Nephron progenitor cell (in vitro differentiated cells): ENCODE results near the gene TMTC4.

Experiments used
- DNase-seq: peaks from one replicate; pipeline ENCODE4 v3.0.0; 2021
- H3K27ac Mint-ChIP-seq: 2 replicates; pipeline ENCODE4 v1.8.0; 2021; ENCODE audit warnings: mild to moderate bottlenecking, moderate library complexity, mixed read lengths
- H3K27me3 Mint-ChIP-seq: 2 replicates; pipeline ENCODE4 v1.8.0; 2021; ENCODE audit warnings: mild to moderate bottlenecking, low read depth, mixed read lengths; ENCODE audit not compliant: poor library complexity
- H3K36me3 Mint-ChIP-seq: 2 replicates; pipeline ENCODE4 v1.8.0; 2021; ENCODE audit warnings: low read depth, mixed read lengths
- H3K4me1 Mint-ChIP-seq: 2 replicates; pipeline ENCODE4 v1.8.0; 2021; ENCODE audit warnings: mixed read lengths
- H3K4me3 Mint-ChIP-seq: 2 replicates; pipeline ENCODE4 v1.8.0; 2021; ENCODE audit warnings: mild to moderate bottlenecking, moderate library complexity, mixed read lengths
- H3K9me3 Mint-ChIP-seq: 2 replicates; pipeline ENCODE4 v1.8.0; 2021; ENCODE audit warnings: mild to moderate bottlenecking, moderate library complexity, mixed read lengths
- TF ChIP-seq, protein P1 (sequence below): fragments of 200-600 bp; sonication (generic); IDR thresholded peaks from 2 replicates; pipeline ENCODE4 v1.5.0; 2021; ENCODE audit warnings: antibody characterized with exemption

TMTC4 gene, protein sequence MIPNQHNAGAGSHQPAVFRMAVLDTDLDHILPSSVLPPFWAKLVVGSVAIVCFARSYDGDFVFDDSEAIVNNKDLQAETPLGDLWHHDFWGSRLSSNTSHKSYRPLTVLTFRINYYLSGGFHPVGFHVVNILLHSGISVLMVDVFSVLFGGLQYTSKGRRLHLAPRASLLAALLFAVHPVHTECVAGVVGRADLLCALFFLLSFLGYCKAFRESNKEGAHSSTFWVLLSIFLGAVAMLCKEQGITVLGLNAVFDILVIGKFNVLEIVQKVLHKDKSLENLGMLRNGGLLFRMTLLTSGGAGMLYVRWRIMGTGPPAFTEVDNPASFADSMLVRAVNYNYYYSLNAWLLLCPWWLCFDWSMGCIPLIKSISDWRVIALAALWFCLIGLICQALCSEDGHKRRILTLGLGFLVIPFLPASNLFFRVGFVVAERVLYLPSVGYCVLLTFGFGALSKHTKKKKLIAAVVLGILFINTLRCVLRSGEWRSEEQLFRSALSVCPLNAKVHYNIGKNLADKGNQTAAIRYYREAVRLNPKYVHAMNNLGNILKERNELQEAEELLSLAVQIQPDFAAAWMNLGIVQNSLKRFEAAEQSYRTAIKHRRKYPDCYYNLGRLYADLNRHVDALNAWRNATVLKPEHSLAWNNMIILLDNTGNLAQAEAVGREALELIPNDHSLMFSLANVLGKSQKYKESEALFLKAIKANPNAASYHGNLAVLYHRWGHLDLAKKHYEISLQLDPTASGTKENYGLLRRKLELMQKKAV

DNA sequence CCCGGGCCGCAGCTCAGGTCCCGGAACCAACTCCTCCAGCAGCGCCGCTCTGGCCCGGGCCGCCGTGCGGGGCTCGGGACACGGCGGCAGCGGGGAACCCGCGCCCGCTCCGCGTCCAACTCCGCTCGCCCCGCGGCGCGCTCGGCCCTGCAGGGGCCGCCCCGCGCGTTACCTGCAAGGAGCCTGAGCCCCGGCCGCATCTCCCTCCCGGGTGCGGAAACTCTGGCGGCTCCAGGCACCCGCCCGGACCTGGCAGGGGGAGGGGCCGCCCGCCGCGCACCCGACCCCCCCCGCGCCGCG, at the start of gene TMTC4:
Gene TMTC4, minus strand, starts transcription at position 224 of the 300 bp plus-strand sequence. CDS start 4,433 bp downstream, outside the sequence.
- TF ChIP-seq, protein P1, sequence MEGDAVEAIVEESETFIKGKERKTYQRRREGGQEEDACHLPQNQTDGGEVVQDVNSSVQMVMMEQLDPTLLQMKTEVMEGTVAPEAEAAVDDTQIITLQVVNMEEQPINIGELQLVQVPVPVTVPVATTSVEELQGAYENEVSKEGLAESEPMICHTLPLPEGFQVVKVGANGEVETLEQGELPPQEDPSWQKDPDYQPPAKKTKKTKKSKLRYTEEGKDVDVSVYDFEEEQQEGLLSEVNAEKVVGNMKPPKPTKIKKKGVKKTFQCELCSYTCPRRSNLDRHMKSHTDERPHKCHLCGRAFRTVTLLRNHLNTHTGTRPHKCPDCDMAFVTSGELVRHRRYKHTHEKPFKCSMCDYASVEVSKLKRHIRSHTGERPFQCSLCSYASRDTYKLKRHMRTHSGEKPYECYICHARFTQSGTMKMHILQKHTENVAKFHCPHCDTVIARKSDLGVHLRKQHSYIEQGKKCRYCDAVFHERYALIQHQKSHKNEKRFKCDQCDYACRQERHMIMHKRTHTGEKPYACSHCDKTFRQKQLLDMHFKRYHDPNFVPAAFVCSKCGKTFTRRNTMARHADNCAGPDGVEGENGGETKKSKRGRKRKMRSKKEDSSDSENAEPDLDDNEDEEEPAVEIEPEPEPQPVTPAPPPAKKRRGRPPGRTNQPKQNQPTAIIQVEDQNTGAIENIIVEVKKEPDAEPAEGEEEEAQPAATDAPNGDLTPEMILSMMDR, result no peak
- peak within 1 kb of the TSS; percentile 97 for H3K27ac Mint-ChIP-seq
- H3K4me3 Mint-ChIP-seq, result peak within 1 kb of the TSS; percentile 99
- peaks cover 44% of the 10 kb centered on the region for H3K4me1 Mint-ChIP-seq
- no peak for DNase-seq
- H3K27me3 Mint-ChIP-seq, result peaks cover 17% of the 10 kb centered on the region
- peaks cover 15% of the 10 kb centered on the region for H3K9me3 Mint-ChIP-seq
- peaks cover 3% of the 10 kb centered on the region for H3K36me3 Mint-ChIP-seq

DNA sequence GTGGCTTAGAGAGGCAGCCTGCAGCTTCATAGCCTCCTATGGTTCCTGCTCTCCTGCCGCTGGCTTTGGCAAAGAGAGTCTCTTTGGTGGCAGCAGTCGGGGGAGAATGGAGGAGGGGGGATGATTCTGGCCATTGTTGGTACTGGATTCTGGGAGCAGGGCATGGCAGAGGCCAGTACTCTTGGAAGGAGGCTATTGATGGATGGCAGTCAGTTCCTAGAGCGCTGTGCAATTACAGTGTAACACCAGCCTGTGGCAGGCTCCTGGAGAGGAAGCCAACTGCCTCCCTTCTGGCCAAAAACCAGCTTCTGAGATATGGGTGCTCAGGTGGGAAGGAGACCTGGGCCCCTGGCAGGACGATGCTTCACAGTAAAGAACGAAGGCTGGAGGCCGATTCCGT, 47.9 kb upstream of the TMTC4 start:
- Mint-ChIP-seq H3K4me1 (peaks cover 4% of the 10 kb centered on the region), H3K4me3 (no peak overlapping the region), H3K36me3 (peaks cover 5% of the 10 kb centered on the region), H3K27ac (peak overlapping the region; percentile 50), H3K27me3 (peaks cover 10% of the 10 kb centered on the region), H3K9me3 (peaks cover 16% of the 10 kb centered on the region)
- TF ChIP-seq, protein P1, result no peak
- no peak for DNase-seq

DNA sequence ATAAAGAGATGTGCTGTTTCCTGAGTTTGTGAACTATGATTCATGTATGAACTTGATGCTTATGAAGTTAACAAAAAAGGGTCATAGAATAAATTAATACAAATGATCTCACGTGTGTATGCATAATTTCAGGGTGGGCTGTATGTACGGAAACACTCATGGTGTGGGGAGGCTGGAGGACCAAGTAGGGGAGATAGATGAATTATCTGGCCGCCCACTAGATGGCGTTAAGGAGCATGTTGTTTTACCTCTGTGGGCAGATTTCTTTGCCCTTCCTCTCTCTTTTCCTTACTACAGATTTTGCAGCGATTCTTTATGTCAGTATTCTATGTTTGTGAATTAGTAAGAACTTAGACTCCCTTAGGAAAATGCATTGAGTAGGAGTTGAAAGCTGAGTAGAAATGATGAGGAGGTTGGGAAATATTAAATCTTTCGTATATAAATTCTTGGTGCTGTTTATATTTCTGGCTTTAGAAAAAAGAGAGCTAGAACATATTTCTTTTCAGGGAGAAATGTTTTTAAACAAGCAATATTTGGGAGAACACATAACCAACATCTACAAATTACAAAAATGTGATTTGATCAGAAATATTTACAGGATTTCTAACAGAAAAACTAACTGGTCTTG, 47.4 kb upstream of the TMTC4 start:
- Mint-ChIP-seq H3K27me3 (peaks cover 10% of the 10 kb centered on the region), H3K36me3 (peaks cover 2% of the 10 kb centered on the region), H3K4me3 (no peak overlapping the region), H3K27ac (no peak overlapping the region), H3K4me1 (peaks cover 4% of the 10 kb centered on the region), H3K9me3 (peaks cover 11% of the 10 kb centered on the region)
- TF ChIP-seq, protein P1, result peak; percentile 74
- DNase-seq, result peak; percentile 62

DNA sequence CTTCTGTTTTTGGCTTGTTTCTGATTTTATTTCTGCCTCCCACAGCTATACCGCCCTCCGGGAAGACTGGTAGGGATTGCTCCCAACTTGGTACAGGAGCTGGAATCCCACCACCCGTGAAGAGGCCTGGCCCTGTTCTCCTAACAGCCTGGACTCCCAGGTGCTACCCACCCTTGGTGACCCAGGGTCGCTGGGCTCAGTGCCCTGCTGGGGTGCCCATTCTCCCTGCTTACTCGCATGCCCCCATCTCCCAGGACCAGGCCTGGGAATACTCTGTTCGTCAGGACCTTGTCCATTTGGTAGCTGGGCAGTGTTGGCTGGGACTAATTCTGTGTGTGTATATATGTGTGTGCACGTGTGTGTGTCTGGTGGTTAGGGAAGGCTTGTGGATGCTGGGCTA, 41.0 kb upstream of the TMTC4 start:
- Mint-ChIP-seq H3K4me1 (peaks cover 5% of the 10 kb centered on the region), H3K27me3 (peaks cover 6% of the 10 kb centered on the region), H3K36me3 (no peaks in the 10 kb centered on the region), H3K27ac (no peak overlapping the region), H3K4me3 (no peak overlapping the region), H3K9me3 (peaks cover 7% of the 10 kb centered on the region)
- DNase-seq, result no peak
- TF ChIP-seq, protein P1, result no peak

DNA sequence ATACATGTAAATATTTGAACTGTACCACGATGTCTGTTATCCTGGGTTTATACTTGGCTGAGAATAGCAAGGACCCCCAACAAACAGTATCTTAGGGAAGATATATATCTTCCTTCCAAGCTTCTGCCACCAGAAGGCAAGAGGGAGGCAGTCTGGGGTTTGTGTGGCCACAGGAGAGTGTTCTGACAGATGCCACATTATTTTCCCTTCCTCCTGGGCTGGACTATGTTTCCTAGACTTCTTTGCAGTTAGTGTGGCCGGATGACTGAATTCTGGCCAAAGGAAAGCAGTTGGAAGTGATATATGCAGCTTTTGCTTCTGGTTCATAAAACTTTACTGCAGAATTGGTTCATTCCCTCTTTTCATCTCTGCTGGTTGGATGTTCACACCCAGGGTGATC, 39.9 kb upstream of the TMTC4 start:
- peaks cover 2% of the 10 kb centered on the region for H3K27me3 Mint-ChIP-seq
- H3K4me1 Mint-ChIP-seq, result peaks cover 5% of the 10 kb centered on the region
- TF ChIP-seq, protein P1, result no peak
- no peak overlapping the region for H3K27ac Mint-ChIP-seq
- no peaks in the 10 kb centered on the region for H3K36me3 Mint-ChIP-seq
- DNase-seq, result no peak
- no peak overlapping the region for H3K4me3 Mint-ChIP-seq
- H3K9me3 Mint-ChIP-seq, result no peaks in the 10 kb centered on the region
